Liver (tissue), 9 donors: ENCODE data around the gene RPS2. TPM values are rescaled to one million over a fixed set of nuclear protein-coding genes. Genes with fewer than 3 reads are reported as not detected.

Experiments used
- DNase-seq: peaks from one replicate; pipeline ENCODE4 v3.0.0-alpha.2; 2017; ENCODE audit warnings: low spot score
- H3K27ac ChIP-seq, 2 donors: one replicate each; pipeline ENCODE4 v1.7.0; 2013; ENCODE audit warnings: inconsistent platforms in 2 of 2, low read length in 2 of 2, control low read depth in 1 of 2, low read depth in 1 of 2, mild to moderate bottlenecking in 1 of 2
- H3K27me3 ChIP-seq, 4 donors: one replicate each; pipeline versions ENCODE4 v1.6.1 to v1.7.0; 2013; ENCODE audit warnings: low read length in 3 of 4, inconsistent platforms in 1 of 4, mild to moderate bottlenecking in 1 of 4, moderate library complexity in 1 of 4; ENCODE audit not compliant: control insufficient read depth in 4 of 4, insufficient read depth in 4 of 4
- H3K36me3 ChIP-seq, 4 donors: one replicate each; pipeline versions ENCODE4 v1.6.1 to v1.7.0; 2013; ENCODE audit warnings: low read length in 3 of 4, mild to moderate bottlenecking in 3 of 4, low read depth in 1 of 4, moderate library complexity in 1 of 4; ENCODE audit not compliant: control insufficient read depth in 4 of 4, insufficient read depth in 3 of 4
- H3K4me1 ChIP-seq, 4 donors: one replicate each; pipeline versions ENCODE4 v1.6.1 to v1.7.0; 2013; ENCODE audit warnings: low read length in 3 of 4, mild to moderate bottlenecking in 3 of 4, moderate library complexity in 1 of 4; ENCODE audit not compliant: control insufficient read depth in 4 of 4, insufficient read depth in 4 of 4
- H3K4me3 ChIP-seq, 3 donors: one replicate each; pipeline versions ENCODE4 v1.6.1 to v1.7.0; 2013; ENCODE audit warnings: low read length in 3 of 3, control low read depth in 1 of 3, low read depth in 1 of 3, mild to moderate bottlenecking in 1 of 3
- H3K9ac ChIP-seq, 2 donors: one replicate each; pipeline ENCODE4 v1.7.0; 2013; ENCODE audit warnings: low read length in 2 of 2, mild to moderate bottlenecking in 2 of 2, moderate library complexity in 2 of 2, control low read depth in 1 of 2, low read depth in 1 of 2
- H3K9me3 ChIP-seq, 4 donors: one replicate each; pipeline versions ENCODE4 v1.6.1 to v1.7.0; 2013; ENCODE audit warnings: low read length in 3 of 4; ENCODE audit not compliant: control insufficient read depth in 4 of 4
- EGR1 ChIP-seq, 2 donors: IDR thresholded peaks; 2 replicates each; pipeline ENCODE4 v1.6.1; 2016 to 2018; ENCODE audit warnings: antibody characterized with exemption in 2 of 2, low read depth in 2 of 2
- FOXA1 ChIP-seq: IDR thresholded peaks from 2 replicates; pipeline ENCODE4 v1.6.1; 2016; ENCODE audit warnings: antibody characterized with exemption
- FOXA2 ChIP-seq: IDR thresholded peaks from 2 replicates; pipeline ENCODE4 v1.6.1; 2016; ENCODE audit warnings: antibody characterized with exemption
- GABPA ChIP-seq, 2 donors: IDR thresholded peaks in 1 of 2; conservative IDR thresholded peaks in 1 of 2; 2 replicates each; pipeline ENCODE4 v1.6.1; 2016; ENCODE audit warnings: antibody characterized with exemption in 2 of 2, mild to moderate bottlenecking in 1 of 2, moderate library complexity in 1 of 2
- HNF4A ChIP-seq, 2 donors: conservative IDR thresholded peaks; 2 replicates each; pipeline ENCODE4 v1.6.1; 2016; ENCODE audit warnings: antibody characterized with exemption in 2 of 2, mild to moderate bottlenecking in 2 of 2
- HNF4G ChIP-seq: IDR thresholded peaks from 2 replicates; pipeline ENCODE4 v1.6.1; 2016; ENCODE audit warnings: antibody characterized with exemption
- RAD21 ChIP-seq, 2 donors: IDR thresholded peaks; 2 replicates each; pipeline ENCODE4 v1.6.1; 2016; ENCODE audit warnings: antibody characterized with exemption in 2 of 2, mild to moderate bottlenecking in 2 of 2
- RXRA ChIP-seq, 2 donors: IDR thresholded peaks; 2 replicates each; pipeline ENCODE4 v1.6.1; 2017 to 2018; ENCODE audit warnings: antibody characterized with exemption in 2 of 2, mild to moderate bottlenecking in 1 of 2
- TAF1 ChIP-seq: conservative IDR thresholded peaks from 2 replicates; pipeline ENCODE4 v1.6.1; 2016; ENCODE audit warnings: antibody characterized with exemption, mild to moderate bottlenecking
- YY1 ChIP-seq: IDR thresholded peaks from 2 replicates; pipeline ENCODE4 v1.6.1; 2016; ENCODE audit warnings: antibody characterized with exemption, mild to moderate bottlenecking
- WGBS: extraction: QIAGEN DNeasy Blood & Tissue Kit; methylation state at CpG from one replicate; pipeline ENCODE4 v1.1.7; 2013; 5-methylcytosine and 5-hydroxymethylcytosine counted together
- polyA plus RNA-seq, 2 donors: library from polyadenylated mRNA; stranded (reverse) in 1 of 2; unstranded in 1 of 2; fragments of 200-250 nt in 1 of 2; fragments of >200 nt in 1 of 2; fragmentation: Nextera tagmentation in 1 of 2; extraction: Ambion mirVana in 1 of 2; gene quantifications; one replicate each; pipeline versions ENCODE4 v1.2.1 to v1.2.3, GENCODE V29; 2013 to 2015
- total RNA-seq, 2 donors: library from RNA; depleted of rRNA; stranded (reverse); fragments of >200 nt; gene quantifications; one replicate each; pipeline ENCODE4 v1.2.3, GENCODE V29; 2014
- TF ChIP-seq, protein P1 (sequence below): fragments of 150-350 bp; IDR thresholded peaks from 2 replicates; pipeline ENCODE4 v1.5.1; 2017; ENCODE audit warnings: improper control_type of control experiment, low read depth, low read length; ENCODE audit not compliant: missing input control
- TF ChIP-seq, protein P2 (sequence below): IDR thresholded peaks from 2 replicates; pipeline ENCODE4 v1.6.1; 2016; ENCODE audit warnings: antibody characterized with exemption
- TF ChIP-seq, protein P3 (sequence below): IDR thresholded peaks from 2 replicates; pipeline ENCODE4 v1.6.1; 2016; ENCODE audit warnings: antibody characterized with exemption
- donor health status: healthy.
- donor health status: healthy.
- donor health status: healthy.
- donor health status: healthy.
- donor health status: healthy.

Gene RPS2
- total and polyA plus RNA-seq, 4 donors, result 524 to 1,440 (median 940) TPM

DNA sequence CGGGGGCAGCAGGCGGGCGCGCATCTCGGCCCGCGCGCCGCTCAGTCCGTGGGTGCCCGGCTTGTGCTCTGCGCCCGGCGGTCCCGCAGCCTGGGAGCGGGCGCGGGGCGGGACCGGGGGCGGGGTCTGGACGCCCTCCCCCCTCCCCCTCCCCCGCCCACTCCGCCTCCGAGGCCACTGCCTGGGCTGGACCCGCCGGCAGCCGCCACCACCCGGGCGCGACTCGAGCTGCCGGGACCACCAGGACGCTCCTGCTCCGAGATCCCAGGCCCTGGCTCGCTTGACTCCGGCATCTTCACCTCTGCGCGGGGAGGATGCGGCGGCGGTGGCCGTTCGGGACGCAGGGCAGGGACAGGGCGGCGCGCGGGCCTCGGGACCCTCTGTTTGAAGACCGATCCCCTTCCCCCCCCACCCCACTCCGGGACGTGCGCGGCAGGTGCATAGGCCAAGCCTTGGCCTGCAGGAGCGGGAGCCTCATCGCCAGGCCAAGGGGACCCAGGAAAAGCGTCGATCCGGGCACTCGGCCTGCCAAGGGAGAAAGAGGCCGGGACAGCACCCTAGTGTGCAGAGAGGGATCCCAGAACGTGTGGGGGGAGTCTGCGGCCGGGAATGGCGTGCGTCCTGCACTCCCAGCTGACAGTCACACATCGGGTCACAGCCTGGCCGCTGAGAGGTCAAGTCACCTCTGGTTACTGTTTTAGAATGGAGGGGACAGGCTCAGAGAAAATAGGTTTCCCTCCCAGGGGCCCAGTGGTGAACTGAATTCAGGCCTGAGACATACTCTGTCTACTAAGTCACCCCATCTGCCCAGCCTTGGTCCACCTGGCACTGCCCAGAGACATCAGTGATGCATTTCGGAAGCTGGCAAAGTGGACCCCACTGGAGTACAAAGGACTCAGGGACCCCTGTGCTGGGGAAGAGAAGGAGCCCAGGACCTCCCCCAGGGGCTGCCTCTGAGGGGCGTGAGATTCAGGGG is 46.0 kb downstream of the RPS2 start, which contains the start of gene HS3ST6:
HS3ST6 (minus strand) TSS at position 65 of the 976 bp plus-strand sequence. CDS start 92 bp downstream, outside the sequence.
- peaks cover 12 to 20% (median 13%) of the 10 kb centered on the region in 4 donors for H3K27me3 ChIP-seq
- WGBS, result 6% methylated on average over 71 of the region's 71 CpGs
- DNase-seq, result no peak

DNA sequence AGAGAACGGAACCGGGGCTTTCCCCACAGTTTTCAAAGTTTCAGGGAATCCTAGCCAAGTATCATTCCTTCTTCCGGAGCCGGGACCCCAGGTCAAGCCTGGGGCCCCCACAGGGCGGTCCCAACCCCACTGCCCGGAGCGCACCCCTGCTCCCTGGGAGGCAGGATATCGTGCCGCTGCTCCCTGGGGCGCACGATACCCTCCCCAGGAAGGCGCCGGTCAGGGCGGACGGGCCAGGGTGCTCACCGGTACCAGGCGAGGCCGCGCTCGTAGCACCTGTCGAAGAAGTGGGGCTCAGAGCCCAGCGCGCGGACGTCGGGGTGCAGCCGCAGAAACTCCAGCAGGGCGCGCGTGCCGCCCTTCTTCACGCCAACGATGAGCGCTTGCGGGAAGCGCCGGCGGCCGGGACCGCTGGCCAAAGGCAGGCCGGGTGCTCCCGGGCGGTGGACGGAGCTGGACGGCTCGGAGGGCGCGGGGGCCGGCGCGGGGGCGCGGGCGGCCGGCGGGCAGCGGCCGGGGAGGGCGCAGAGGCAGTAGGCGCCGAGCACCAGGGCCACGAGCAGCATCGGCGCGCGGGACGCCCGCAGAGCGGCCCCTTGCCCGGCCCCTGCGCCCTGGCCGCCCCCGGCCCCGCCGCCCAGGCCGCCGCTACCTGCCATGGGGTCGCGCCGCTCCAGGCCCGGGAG is 46.8 kb downstream of the RPS2 start:
- Histone ChIP-seq H3K27me3 (peaks cover 11 to 17% (median 12%) of the 10 kb centered on the region in 4 donors), H3K4me3 (peak overlapping the region in 1 of 3 donors; percentile 19)
- no peak for DNase-seq

More for the DNA sequence above, 46.0 kb downstream of the RPS2 start, which contains the start of gene HS3ST6:
- Histone ChIP-seq H3K4me3 (peak within 1 kb of the TSS in 1 of 3 donors; percentile 19), H3K9ac (no peak within 1 kb of the TSS), H3K27ac (no peak within 1 kb of the TSS), H3K4me1 (peaks cover 0 to 14% (median 5%) of the 10 kb centered on the region in 4 donors), H3K36me3 (no peaks in the 10 kb centered on the region), H3K9me3 (no peaks in the 10 kb centered on the region)
- TF ChIP-seq FOXA1 (no peak), RAD21 (IDR thresholded peaks at IDR 0.05) (no peak), HNF4A (conservative IDR thresholded peaks at IDR 0.05) (no peak), TAF1 (no peak), YY1 (no peak), EGR1 (IDR thresholded peaks at IDR 0.05; ENCODE audit: low read depth in 2 of 2) (no peak), GABPA (IDR thresholded peaks at IDR 0.05 in 1 of 2, conservative IDR thresholded peaks at IDR 0.05 in 1 of 2) (no peak), FOXA2 (no peak), RXRA (IDR thresholded peaks at IDR 0.05) (no peak), HNF4G (no peak)
- TF ChIP-seq, protein P1, sequence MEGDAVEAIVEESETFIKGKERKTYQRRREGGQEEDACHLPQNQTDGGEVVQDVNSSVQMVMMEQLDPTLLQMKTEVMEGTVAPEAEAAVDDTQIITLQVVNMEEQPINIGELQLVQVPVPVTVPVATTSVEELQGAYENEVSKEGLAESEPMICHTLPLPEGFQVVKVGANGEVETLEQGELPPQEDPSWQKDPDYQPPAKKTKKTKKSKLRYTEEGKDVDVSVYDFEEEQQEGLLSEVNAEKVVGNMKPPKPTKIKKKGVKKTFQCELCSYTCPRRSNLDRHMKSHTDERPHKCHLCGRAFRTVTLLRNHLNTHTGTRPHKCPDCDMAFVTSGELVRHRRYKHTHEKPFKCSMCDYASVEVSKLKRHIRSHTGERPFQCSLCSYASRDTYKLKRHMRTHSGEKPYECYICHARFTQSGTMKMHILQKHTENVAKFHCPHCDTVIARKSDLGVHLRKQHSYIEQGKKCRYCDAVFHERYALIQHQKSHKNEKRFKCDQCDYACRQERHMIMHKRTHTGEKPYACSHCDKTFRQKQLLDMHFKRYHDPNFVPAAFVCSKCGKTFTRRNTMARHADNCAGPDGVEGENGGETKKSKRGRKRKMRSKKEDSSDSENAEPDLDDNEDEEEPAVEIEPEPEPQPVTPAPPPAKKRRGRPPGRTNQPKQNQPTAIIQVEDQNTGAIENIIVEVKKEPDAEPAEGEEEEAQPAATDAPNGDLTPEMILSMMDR, result no peak
- TF ChIP-seq, protein P2, sequence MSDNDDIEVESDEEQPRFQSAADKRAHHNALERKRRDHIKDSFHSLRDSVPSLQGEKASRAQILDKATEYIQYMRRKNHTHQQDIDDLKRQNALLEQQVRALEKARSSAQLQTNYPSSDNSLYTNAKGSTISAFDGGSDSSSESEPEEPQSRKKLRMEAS, result no peak
- TF ChIP-seq, protein P3, sequence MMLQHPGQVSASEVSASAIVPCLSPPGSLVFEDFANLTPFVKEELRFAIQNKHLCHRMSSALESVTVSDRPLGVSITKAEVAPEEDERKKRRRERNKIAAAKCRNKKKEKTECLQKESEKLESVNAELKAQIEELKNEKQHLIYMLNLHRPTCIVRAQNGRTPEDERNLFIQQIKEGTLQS, result no peak

More for the DNA sequence above, 46.8 kb downstream of the RPS2 start:
- H3K4me1 ChIP-seq, result peaks cover 0 to 14% (median 5%) of the 10 kb centered on the region in 4 donors
- WGBS, result 3% methylated on average over 81 of the region's 81 CpGs
- H3K27ac ChIP-seq, result no peak overlapping the region
- TF ChIP-seq, protein P2, result no peak
- no peaks in the 10 kb centered on the region for H3K36me3 ChIP-seq
- no peaks in the 10 kb centered on the region for H3K9me3 ChIP-seq
- no peak overlapping the region for H3K9ac ChIP-seq
